Large intestine (tissue), 3 donors: ENCODE results near the gene CRY2. TPM values are rescaled to one million over a fixed set of nuclear protein-coding genes. Genes with fewer than 3 reads are reported as not detected.

Source experiments
- DNase-seq, 2 donors: peaks; one replicate each; pipeline versions ENCODE4 v3.0.0 to v3.0.0-alpha.2; 2013
- H3K27ac ChIP-seq: one replicate; pipeline ENCODE4 v1.5.1; 2013; ENCODE audit warnings: low read length
- H3K27me3 ChIP-seq: 2 replicates; pipeline ENCODE4 v1.6.1; 2013; ENCODE audit warnings: low read length; ENCODE audit not compliant: control insufficient read depth, insufficient read depth
- H3K36me3 ChIP-seq: 2 replicates; pipeline ENCODE4 v1.6.1; 2013; ENCODE audit warnings: low read length; ENCODE audit not compliant: control insufficient read depth, insufficient read depth
- H3K4me1 ChIP-seq: one replicate; pipeline ENCODE4 v1.6.1; 2013; ENCODE audit warnings: low read length; ENCODE audit not compliant: control insufficient read depth, insufficient read depth
- H3K4me3 ChIP-seq: one replicate; pipeline ENCODE4 v1.5.1; 2013; ENCODE audit warnings: low read length
- H3K9me3 ChIP-seq: one replicate; pipeline ENCODE4 v1.6.1; 2013; ENCODE audit warnings: mild to moderate bottlenecking, low read depth, low read length, moderate library complexity; ENCODE audit not compliant: control insufficient read depth
- WGBS: methylation state at CpG from one replicate; pipeline ENCODE4 v1.1.5; 2013; ENCODE audit warnings: low lambda C conversion rate; ENCODE audit not compliant: insufficient coverage; 5-methylcytosine and 5-hydroxymethylcytosine counted together
- polyA plus RNA-seq: library from polyadenylated mRNA; unstranded; fragments of 120-200 nt; gene quantifications from one replicate; pipeline ENCODE4 v1.2.1, GENCODE V29; 2013

CRY2 gene
- polyA plus RNA-seq, 1 donor: 23.1 TPM

GRCh38 chr11:45932217-45932616 lies 84.9 kb downstream of the CRY2 start:
- Histone ChIP-seq H3K9me3 (no peaks in the 10 kb centered on the region), H3K27ac (no peak overlapping the region), H3K4me3 (no peak overlapping the region), H3K4me1 (peaks cover 5% of the 10 kb centered on the region), H3K36me3 (peaks cover 47% of the 10 kb centered on the region), H3K27me3 (no peaks in the 10 kb centered on the region)
- WGBS: 83% methylated on average over 1 of the region's 8 CpGs
- no peak for DNase-seq

Other genes with a start within 250 kb of the CRY2 start
- 3.0 TPM for gene CHST1, start 181.9 kb upstream of the CRY2 start, polyA plus RNA-seq
- 12.9 TPM for gene SLC35C1, start 42.3 kb upstream of the CRY2 start, polyA plus RNA-seq
- gene MAPK8IP1, start 38.2 kb downstream of the CRY2 start, polyA plus RNA-seq: 9.0 TPM
- 0.24 TPM for gene FREY1, start 59.8 kb downstream of the CRY2 start, polyA plus RNA-seq
- 22.6 TPM for gene PEX16, start 70.4 kb downstream of the CRY2 start, polyA plus RNA-seq
- 3.6 TPM for gene LARGE2, start 75.2 kb downstream of the CRY2 start, polyA plus RNA-seq